ENCODE data around the gene PRPF6. TPM values are rescaled to one million over a fixed set of nuclear protein-coding genes. Genes with fewer than 3 reads are reported as not detected.

PRPF6 gene
- total RNA-seq, 2 experiments from 2014 or later = 45.1 to 73.7 TPM

- H3K4me2 ChIP-seq (ENCODE audit: low read length) = no peak overlapping the region
- H3K36me3 ChIP-seq (ENCODE audit: insufficient read depth, low read length) = no peaks in the 10 kb centered on the region
Observed at GRCh38 chr20:64051561-64052325, 70.8 kb downstream of the PRPF6 start.

GRCh38 chr20:64052326-64052722 is 71.4 kb downstream of the PRPF6 start:
- no peaks in the 10 kb centered on the region for H3K79me2 ChIP-seq (ENCODE audit: insufficient read depth, low read depth, low read length)
- no peak for DNase-seq (ENCODE audit: low spot score)
- no peak overlapping the region for H2AFZ ChIP-seq (ENCODE audit: low read length)
- H3K4me3 ChIP-seq (ENCODE audit: low read depth, low read length, poor library complexity, severe bottlenecking) = no peak overlapping the region
- no peak overlapping the region for H3K27ac ChIP-seq (ENCODE audit: low read depth, low read length, poor library complexity, severe bottlenecking)
- intact Hi-C loops (cut with micrococcal nuclease; ENCODE audit: unreplicated experiment) = no loop called here
- no peaks in the 10 kb centered on the region for H3K36me3 ChIP-seq (ENCODE audit: insufficient read depth, low read length)
- CTCF ChIA-PET (ENCODE audit: unreplicated experiment) = no interaction called here
- POLR2A ChIA-PET = interaction anchor here (0.6 to 1.2 kb wide), 2 partner anchors 37 to 68 kb away, joined by 3 read pairs; no protein-coding TSS in a partner anchor
- H3K9me3 ChIP-seq (ENCODE audit: low read length) = no peaks in the 10 kb centered on the region
- TF ChIP-seq EZH2phosphoT487 (IDR thresholded peaks at IDR 0.05; ENCODE audit: borderline replicate concordance, low read depth, low read length) (no peak), CTCF (conservative IDR thresholded peaks at IDR 0.05; ENCODE audit: low read length) (no peak)
- no TSS peak for BruUV-seq (replicated peaks)
- H4K20me1 ChIP-seq (ENCODE audit: insufficient read depth, low read length) = no peaks in the 10 kb centered on the region
- no peaks in the 10 kb centered on the region for H3K9me2 ChIP-seq (ENCODE audit: insufficient read depth, low read length)
- no peak overlapping the region for H3K4me2 ChIP-seq (ENCODE audit: low read length)
- H3K4me1 ChIP-seq (ENCODE audit: insufficient read depth, low read length, poor library complexity, severe bottlenecking) = no peaks in the 10 kb centered on the region

More at GRCh38 chr20:64051561-64052325, 70.8 kb downstream of the PRPF6 start:
- H2AFZ ChIP-seq (ENCODE audit: low read length) = no peak overlapping the region
- TF ChIP-seq CTCF (conservative IDR thresholded peaks at IDR 0.05; ENCODE audit: low read length) (no peak), EZH2phosphoT487 (IDR thresholded peaks at IDR 0.05; ENCODE audit: borderline replicate concordance, low read depth, low read length) (no peak)
- ChIA-PET CTCF (ENCODE audit: unreplicated experiment) (no interaction called here), POLR2A (interaction anchor here (1.2 kb wide), 1 partner anchor 68 kb away, joined by 3 read pairs; no protein-coding TSS in a partner anchor)
- H3K79me2 ChIP-seq (ENCODE audit: insufficient read depth, low read depth, low read length) = no peaks in the 10 kb centered on the region
- no peak overlapping the region for H3K27ac ChIP-seq (ENCODE audit: low read depth, low read length, poor library complexity, severe bottlenecking)
- no peaks in the 10 kb centered on the region for H3K4me1 ChIP-seq (ENCODE audit: insufficient read depth, low read length, poor library complexity, severe bottlenecking)
- H4K20me1 ChIP-seq (ENCODE audit: insufficient read depth, low read length) = no peaks in the 10 kb centered on the region
- BruUV-seq (replicated peaks) = no TSS peak
- intact Hi-C loops (cut with micrococcal nuclease; ENCODE audit: unreplicated experiment) = no loop called here
- H3K9me3 ChIP-seq (ENCODE audit: low read length) = no peaks in the 10 kb centered on the region
- H3K9me2 ChIP-seq (ENCODE audit: insufficient read depth, low read length) = no peaks in the 10 kb centered on the region
- H3K4me3 ChIP-seq (ENCODE audit: low read depth, low read length, poor library complexity, severe bottlenecking) = no peak overlapping the region
- DNase-seq (ENCODE audit: low spot score) = no peak
